BE2C (cell line): ENCODE data around the gene PKNOX2.

Source experiments
- DNase-seq: peaks from one replicate; pipeline ENCODE4 v3.0.0-alpha.2; 2020
- H3K27me3 ChIP-seq: fragments of 250-450 bp; sonication (Bioruptor Pico); 2 replicates; pipeline ENCODE4 v1.5.1; 2020; ENCODE audit warnings: mild to moderate bottlenecking
- H3K36me3 ChIP-seq: fragments of 250-450 bp; sonication (Bioruptor Pico); 2 replicates; pipeline ENCODE4 v1.5.1; 2020; ENCODE audit warnings: mild to moderate bottlenecking
- H3K4me1 ChIP-seq: fragments of 250-450 bp; sonication (Bioruptor Pico); 2 replicates; pipeline ENCODE4 v1.5.1; 2020
- H3K4me3 ChIP-seq: 2 replicates; pipeline ENCODE4 v1.5.1; 2011; ENCODE audit warnings: low read depth, low read length
- H3K9me3 ChIP-seq: fragments of 250-450 bp; sonication (Bioruptor Pico); 2 replicates; pipeline ENCODE4 v1.5.1; 2020
- TF ChIP-seq, protein P1 (sequence below): IDR thresholded peaks from 2 replicates; pipeline ENCODE4 v1.5.1; 2012; ENCODE audit warnings: mild to moderate bottlenecking, low read depth, low read length

The PKNOX2 gene

DNA sequence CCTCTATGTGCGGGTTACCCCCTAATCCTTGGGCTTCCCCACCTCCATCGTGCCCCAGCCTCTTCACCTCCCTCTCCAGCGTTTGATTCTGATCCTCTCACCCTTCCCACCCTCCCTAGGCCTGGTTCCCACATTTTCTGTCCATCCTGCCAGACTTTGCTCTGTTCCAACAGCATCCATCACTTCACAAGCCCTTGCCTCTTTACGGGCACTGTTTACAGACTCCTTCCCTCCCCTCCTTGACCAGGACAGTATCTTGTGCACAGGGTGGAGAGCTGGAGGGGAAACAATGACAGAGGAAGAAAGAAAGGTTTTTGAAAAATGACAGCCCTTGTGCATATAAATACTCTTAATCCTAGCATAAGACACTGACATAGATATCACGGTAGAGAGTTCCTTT is 301.1 kb downstream of the PKNOX2 start:
- DNase-seq, result no peak
- H3K9me3 ChIP-seq, result no peaks in the 10 kb centered on the region
- H3K36me3 ChIP-seq, result no peaks in the 10 kb centered on the region
- no peak overlapping the region for H3K4me3 ChIP-seq
- H3K27me3 ChIP-seq, result peaks cover 2% of the 10 kb centered on the region; the same call in 1 of the 2 replicates
- TF ChIP-seq, protein P1, sequence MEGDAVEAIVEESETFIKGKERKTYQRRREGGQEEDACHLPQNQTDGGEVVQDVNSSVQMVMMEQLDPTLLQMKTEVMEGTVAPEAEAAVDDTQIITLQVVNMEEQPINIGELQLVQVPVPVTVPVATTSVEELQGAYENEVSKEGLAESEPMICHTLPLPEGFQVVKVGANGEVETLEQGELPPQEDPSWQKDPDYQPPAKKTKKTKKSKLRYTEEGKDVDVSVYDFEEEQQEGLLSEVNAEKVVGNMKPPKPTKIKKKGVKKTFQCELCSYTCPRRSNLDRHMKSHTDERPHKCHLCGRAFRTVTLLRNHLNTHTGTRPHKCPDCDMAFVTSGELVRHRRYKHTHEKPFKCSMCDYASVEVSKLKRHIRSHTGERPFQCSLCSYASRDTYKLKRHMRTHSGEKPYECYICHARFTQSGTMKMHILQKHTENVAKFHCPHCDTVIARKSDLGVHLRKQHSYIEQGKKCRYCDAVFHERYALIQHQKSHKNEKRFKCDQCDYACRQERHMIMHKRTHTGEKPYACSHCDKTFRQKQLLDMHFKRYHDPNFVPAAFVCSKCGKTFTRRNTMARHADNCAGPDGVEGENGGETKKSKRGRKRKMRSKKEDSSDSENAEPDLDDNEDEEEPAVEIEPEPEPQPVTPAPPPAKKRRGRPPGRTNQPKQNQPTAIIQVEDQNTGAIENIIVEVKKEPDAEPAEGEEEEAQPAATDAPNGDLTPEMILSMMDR, result no peak
- no peaks in the 10 kb centered on the region for H3K4me1 ChIP-seq

DNA sequence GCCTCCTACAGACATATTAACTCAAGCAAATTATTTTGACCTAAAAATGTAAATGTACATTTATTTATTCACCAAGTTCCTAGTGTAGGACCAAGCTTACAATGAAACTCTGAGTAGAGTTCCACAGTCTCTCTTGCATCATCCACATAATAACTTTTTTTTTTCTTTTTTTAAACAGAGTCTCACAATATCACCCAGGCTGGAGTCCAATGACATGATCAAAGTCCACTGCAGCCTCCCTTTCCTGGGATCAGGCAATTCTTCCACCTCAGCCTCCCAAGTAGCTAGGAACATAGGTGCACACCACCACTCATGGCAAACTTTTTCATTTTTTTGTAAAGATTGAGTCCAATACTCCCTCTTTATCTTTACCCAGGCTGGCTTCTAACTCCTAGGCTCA is 303.5 kb downstream of the PKNOX2 start:
- no peak overlapping the region for H3K4me3 ChIP-seq
- H3K4me1 ChIP-seq, result no peaks in the 10 kb centered on the region
- no peaks in the 10 kb centered on the region for H3K9me3 ChIP-seq
- TF ChIP-seq, protein P1, result no peak
- no peak for DNase-seq
- no peaks in the 10 kb centered on the region for H3K36me3 ChIP-seq
- peaks cover 2% of the 10 kb centered on the region; the same call in 1 of the 2 replicates for H3K27me3 ChIP-seq

DNA sequence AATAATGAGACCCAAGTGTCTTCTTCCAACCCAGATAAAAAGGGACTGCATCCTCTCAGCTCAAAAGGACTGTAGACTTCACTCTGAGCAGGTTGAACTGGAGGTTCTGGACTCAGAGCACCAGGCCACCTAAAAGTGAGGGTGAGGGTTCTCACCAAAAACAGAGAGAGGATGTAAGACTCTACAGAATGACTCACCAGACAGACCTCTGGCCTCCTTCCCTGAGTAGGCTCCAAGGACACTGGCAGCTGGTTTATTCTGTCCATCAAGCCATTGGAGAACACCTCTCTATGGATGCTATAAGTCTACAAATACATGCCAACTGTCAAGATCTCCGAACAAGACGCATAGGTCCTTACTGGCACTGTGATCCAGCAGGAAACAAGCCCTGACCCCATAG is 304.3 kb downstream of the PKNOX2 start:
- H3K27me3 ChIP-seq, result peaks cover 2% of the 10 kb centered on the region; the same call in 1 of the 2 replicates
- DNase-seq, result no peak
- TF ChIP-seq, protein P1, result no peak
- H3K4me3 ChIP-seq, result no peak overlapping the region
- no peaks in the 10 kb centered on the region for H3K36me3 ChIP-seq
- no peaks in the 10 kb centered on the region for H3K4me1 ChIP-seq
- H3K9me3 ChIP-seq, result no peaks in the 10 kb centered on the region

DNA sequence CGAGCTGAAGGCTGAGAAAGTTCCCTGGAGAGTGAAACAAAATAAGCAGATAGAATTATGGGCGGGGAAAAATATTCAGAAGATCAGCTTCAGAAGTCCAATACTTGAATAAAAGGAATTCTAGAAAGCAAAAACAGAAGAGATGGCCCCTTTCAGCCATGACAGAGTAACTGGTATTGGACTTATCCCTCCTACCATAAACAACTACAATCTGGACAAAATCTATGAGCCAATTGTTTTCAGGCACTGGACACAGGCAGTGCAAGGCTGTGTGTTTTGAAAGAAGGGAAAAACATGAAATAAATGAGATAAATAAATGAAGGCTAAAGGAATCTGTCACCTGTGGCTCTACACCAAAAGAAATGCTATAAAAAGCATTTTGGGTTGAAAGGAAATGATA is 305.8 kb downstream of the PKNOX2 start:
- no peak for DNase-seq
- H3K4me3 ChIP-seq, result no peak overlapping the region
- H3K36me3 ChIP-seq, result no peaks in the 10 kb centered on the region
- H3K9me3 ChIP-seq, result no peaks in the 10 kb centered on the region
- H3K4me1 ChIP-seq, result no peaks in the 10 kb centered on the region
- TF ChIP-seq, protein P1, result no peak
- peaks cover 2% of the 10 kb centered on the region; the same call in 1 of the 2 replicates for H3K27me3 ChIP-seq

DNA sequence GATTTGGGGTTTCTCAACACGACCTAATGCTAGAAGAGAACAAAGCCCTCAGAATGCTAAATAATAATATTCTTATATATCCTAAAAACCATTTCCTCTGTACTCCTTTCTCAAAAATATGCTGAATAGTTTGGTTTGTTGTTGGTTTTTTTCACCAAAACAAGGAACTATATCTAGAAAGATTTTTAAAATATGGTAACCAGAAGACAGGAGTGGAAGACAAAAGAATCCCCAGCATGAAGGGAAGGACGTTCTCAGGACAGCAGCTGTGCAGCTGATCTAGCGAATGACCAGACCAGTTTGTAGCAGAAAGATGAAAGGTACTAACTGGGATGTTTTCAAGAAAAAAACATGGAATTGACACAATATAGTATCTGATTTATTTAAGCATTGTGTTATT is 312.2 kb downstream of the PKNOX2 start:
- no peaks in the 10 kb centered on the region for H3K4me1 ChIP-seq
- no peak for DNase-seq
- H3K4me3 ChIP-seq, result no peak overlapping the region
- peaks cover under 1% of the 10 kb centered on the region for H3K27me3 ChIP-seq
- H3K36me3 ChIP-seq, result no peaks in the 10 kb centered on the region
- no peaks in the 10 kb centered on the region for H3K9me3 ChIP-seq
- TF ChIP-seq, protein P1, result no peak

DNA sequence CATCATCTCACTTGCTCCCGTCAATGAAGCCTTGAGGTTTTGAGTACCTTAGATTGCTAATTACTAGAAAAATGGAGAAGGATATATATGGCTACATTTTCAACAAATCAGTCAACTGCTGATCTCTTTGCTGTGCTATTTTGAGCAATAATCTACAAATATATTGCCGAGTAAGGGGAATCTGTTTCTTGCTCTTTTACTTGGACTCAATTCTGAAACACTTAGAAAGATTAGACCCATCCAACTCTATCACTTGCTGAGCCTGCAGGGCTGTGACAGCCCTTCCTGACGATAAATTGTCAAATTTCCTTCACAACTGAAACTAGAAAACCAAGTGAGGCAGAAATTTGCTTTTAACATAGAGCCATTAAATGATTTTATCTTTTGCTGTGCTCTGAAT is 314.6 kb downstream of the PKNOX2 start:
- H3K36me3 ChIP-seq, result no peaks in the 10 kb centered on the region
- H3K4me3 ChIP-seq, result no peak overlapping the region
- no peak for DNase-seq
- TF ChIP-seq, protein P1, result no peak
- H3K27me3 ChIP-seq, result peaks cover 16% of the 10 kb centered on the region
- H3K9me3 ChIP-seq, result no peaks in the 10 kb centered on the region
- H3K4me1 ChIP-seq, result no peaks in the 10 kb centered on the region
